Natural killer cell treated with Interleukin-12 subunit alpha and Interleukin-12 subunit beta and Interleukin-15 and Interleukin-18, amount 100 ng/mL, for 72 hours (primary cell): ENCODE data around the gene ELAVL2. TPM values are rescaled to one million over a fixed set of nuclear protein-coding genes. Genes with fewer than 3 reads are reported as not detected.

ENCODE experiments used
- ATAC-seq, 2 donors: fragments of 150-1000 bp; cut with Tn5 transposase in 1 of 2; sonication (Bioruptor Pico), chemical (Tn5 transposase) in 1 of 2; 2 replicates each; pipeline ENCODE4 v1.10.0; 2021
- DNase-seq: peaks from one replicate; pipeline ENCODE4 v3.0.0; 2022; ENCODE audit warnings: low spot score
- H3K27ac Mint-ChIP-seq, 2 donors: 1 replicate in 1 of 2; 2 replicates in 1 of 2; pipeline ENCODE4 v1.8.0; 2022; ENCODE audit warnings: mixed read lengths in 2 of 2, mild to moderate bottlenecking in 1 of 2, moderate library complexity in 1 of 2
- H3K27me3 Mint-ChIP-seq, 2 donors: 1 replicate in 1 of 2; 2 replicates in 1 of 2; pipeline ENCODE4 v1.8.0; 2022; ENCODE audit warnings: mixed read lengths in 2 of 2
- H3K36me3 Mint-ChIP-seq: one replicate; pipeline ENCODE4 v1.8.0; 2022; ENCODE audit warnings: mixed read lengths
- H3K4me1 Mint-ChIP-seq, 2 donors: 1 replicate in 1 of 2; 2 replicates in 1 of 2; pipeline ENCODE4 v1.8.0; 2022; ENCODE audit warnings: low read depth in 2 of 2, mixed read lengths in 2 of 2, mild to moderate bottlenecking in 1 of 2
- H3K4me3 Mint-ChIP-seq: one replicate; pipeline ENCODE4 v1.8.0; 2022; ENCODE audit warnings: mixed read lengths
- H3K9me3 Mint-ChIP-seq: 2 replicates; pipeline ENCODE4 v1.8.0; 2022; ENCODE audit warnings: mixed read lengths
- total RNA-seq, 2 donors: library from RNA; stranded (reverse); gene quantifications; one replicate each; pipeline ENCODE4 v1.2.3, GENCODE V29; 2022

The ELAVL2 gene
- total RNA-seq, 2 donors from 2014 or later: not detected

DNA sequence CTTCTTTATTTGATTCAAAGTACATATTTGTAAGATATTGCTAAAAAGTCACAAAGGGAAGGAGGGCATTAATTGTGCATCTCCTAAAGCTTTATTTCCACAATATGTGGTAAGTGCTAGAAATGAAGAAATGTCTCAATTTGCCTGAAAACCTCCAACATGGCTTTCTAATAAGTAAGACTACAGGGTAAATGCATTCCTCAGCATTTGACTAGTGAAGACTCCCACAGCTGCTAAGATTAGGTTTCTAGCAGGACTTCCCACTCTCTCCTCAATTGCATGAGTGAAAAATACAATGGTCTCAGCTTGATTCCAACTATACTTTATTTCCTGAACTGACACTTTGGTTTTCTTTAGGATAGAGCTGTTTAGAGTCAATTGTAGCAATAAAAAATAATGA, 162.1 kb downstream of the ELAVL2 start:
- H3K27ac Mint-ChIP-seq: no peak overlapping the region
- H3K9me3 Mint-ChIP-seq: peaks cover 31% of the 10 kb centered on the region
- no peak overlapping the region for H3K4me3 Mint-ChIP-seq
- H3K27me3 Mint-ChIP-seq: no peaks in the 10 kb centered on the region
- peaks cover 8% of the 10 kb centered on the region for H3K36me3 Mint-ChIP-seq
- ATAC-seq: no peak
- no peak for DNase-seq
- H3K4me1 Mint-ChIP-seq: no peaks in the 10 kb centered on the region

GRCh38 chr9:23663536-23663935, 162.5 kb downstream of the ELAVL2 start:
- DNase-seq (no peak), ATAC-seq (no peak)
- H3K36me3 Mint-ChIP-seq: peaks cover 8% of the 10 kb centered on the region
- H3K27ac Mint-ChIP-seq: no peak overlapping the region
- peaks cover 28% of the 10 kb centered on the region for H3K9me3 Mint-ChIP-seq
- no peak overlapping the region for H3K4me3 Mint-ChIP-seq
- H3K27me3 Mint-ChIP-seq: no peaks in the 10 kb centered on the region
- no peaks in the 10 kb centered on the region for H3K4me1 Mint-ChIP-seq

- no peaks in the 10 kb centered on the region for H3K4me1 Mint-ChIP-seq
- peaks cover 24% of the 10 kb centered on the region for H3K9me3 Mint-ChIP-seq
- no peaks in the 10 kb centered on the region for H3K27me3 Mint-ChIP-seq
- ATAC-seq: no peak
- DNase-seq: no peak
- no peak overlapping the region for H3K4me3 Mint-ChIP-seq
- peaks cover 8% of the 10 kb centered on the region for H3K36me3 Mint-ChIP-seq
- no peak overlapping the region for H3K27ac Mint-ChIP-seq
These were observed 162.9 kb downstream of the ELAVL2 start for GRCh38 chr9:23663125-23663524.

- H3K27me3 Mint-ChIP-seq: no peaks in the 10 kb centered on the region
- no peak overlapping the region for H3K4me3 Mint-ChIP-seq
- DNase-seq (no peak), ATAC-seq (no peak)
- no peak overlapping the region for H3K27ac Mint-ChIP-seq
- peaks cover 16% of the 10 kb centered on the region for H3K9me3 Mint-ChIP-seq
- peaks cover under 1% of the 10 kb centered on the region for H3K36me3 Mint-ChIP-seq
- no peaks in the 10 kb centered on the region for H3K4me1 Mint-ChIP-seq
These were observed 163.7 kb downstream of the ELAVL2 start for GRCh38 chr9:23662320-23662719.

- H3K27ac Mint-ChIP-seq: no peak overlapping the region
- peaks cover 22% of the 10 kb centered on the region for H3K9me3 Mint-ChIP-seq
- no peaks in the 10 kb centered on the region for H3K27me3 Mint-ChIP-seq
- H3K36me3 Mint-ChIP-seq: peaks cover 5% of the 10 kb centered on the region
- no peak overlapping the region for H3K4me3 Mint-ChIP-seq
- no peak for ATAC-seq
- H3K4me1 Mint-ChIP-seq: no peaks in the 10 kb centered on the region
- no peak for DNase-seq
These were observed 166.6 kb downstream of the ELAVL2 start for GRCh38 chr9:23659346-23660006.

GRCh38 chr9:23658376-23659258, 167.4 kb downstream of the ELAVL2 start:
- Mint-ChIP-seq H3K27ac (no peak overlapping the region), H3K27me3 (no peaks in the 10 kb centered on the region), H3K4me3 (no peak overlapping the region), H3K9me3 (peaks cover 27% of the 10 kb centered on the region), H3K4me1 (no peaks in the 10 kb centered on the region), H3K36me3 (peaks cover 5% of the 10 kb centered on the region)
- ATAC-seq: no peak
- no peak for DNase-seq

DNA sequence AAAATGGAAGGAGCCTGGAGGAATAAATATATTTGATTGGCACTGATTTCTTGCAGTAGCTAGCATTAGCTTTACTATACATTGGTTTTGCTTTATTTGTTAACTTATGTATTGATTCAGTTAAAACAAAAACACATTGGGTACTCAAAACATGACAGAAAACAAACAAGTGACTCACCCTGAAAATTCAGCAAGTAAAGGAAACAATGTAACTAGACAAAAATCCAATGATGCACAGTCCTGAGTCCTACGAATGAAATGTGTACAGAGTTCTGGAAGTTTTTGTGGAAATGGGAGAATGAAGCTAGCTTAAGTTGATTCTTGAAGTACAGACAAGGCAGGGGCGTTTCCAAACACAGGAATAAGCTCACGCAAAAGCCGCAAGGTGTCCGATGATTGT, 175.0 kb downstream of the ELAVL2 start:
- H3K4me3 Mint-ChIP-seq: no peak overlapping the region
- no peaks in the 10 kb centered on the region for H3K4me1 Mint-ChIP-seq
- no peak overlapping the region for H3K27ac Mint-ChIP-seq
- H3K9me3 Mint-ChIP-seq: peaks cover 13% of the 10 kb centered on the region
- ATAC-seq (no peak), DNase-seq (no peak)
- no peaks in the 10 kb centered on the region for H3K27me3 Mint-ChIP-seq
- no peaks in the 10 kb centered on the region for H3K36me3 Mint-ChIP-seq

DNA sequence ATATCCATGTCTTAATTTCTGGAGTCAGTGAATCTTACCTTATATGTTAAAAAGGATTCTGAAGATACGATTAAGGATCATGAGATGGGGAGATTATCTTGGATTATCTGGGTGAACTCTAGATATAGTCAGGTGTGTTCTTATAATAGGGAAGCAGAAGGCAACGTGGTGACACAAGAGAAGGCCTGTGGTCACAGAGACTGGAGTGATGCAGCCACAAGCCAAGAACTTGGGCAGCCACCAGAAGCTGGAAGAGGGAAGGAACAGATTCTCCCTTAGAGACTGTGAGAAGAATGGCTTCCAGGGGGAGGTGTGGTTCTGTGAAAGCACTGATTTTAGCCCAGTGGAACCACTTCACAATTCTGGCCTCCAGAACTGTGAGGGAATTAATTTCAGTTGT, 177.4 kb downstream of the ELAVL2 start:
- peaks cover 6% of the 10 kb centered on the region for H3K9me3 Mint-ChIP-seq
- ATAC-seq: no peak
- DNase-seq: no peak
- H3K4me3 Mint-ChIP-seq: no peak overlapping the region
- H3K27ac Mint-ChIP-seq: no peak overlapping the region
- no peaks in the 10 kb centered on the region for H3K4me1 Mint-ChIP-seq
- no peaks in the 10 kb centered on the region for H3K27me3 Mint-ChIP-seq
- no peaks in the 10 kb centered on the region for H3K36me3 Mint-ChIP-seq

DNA sequence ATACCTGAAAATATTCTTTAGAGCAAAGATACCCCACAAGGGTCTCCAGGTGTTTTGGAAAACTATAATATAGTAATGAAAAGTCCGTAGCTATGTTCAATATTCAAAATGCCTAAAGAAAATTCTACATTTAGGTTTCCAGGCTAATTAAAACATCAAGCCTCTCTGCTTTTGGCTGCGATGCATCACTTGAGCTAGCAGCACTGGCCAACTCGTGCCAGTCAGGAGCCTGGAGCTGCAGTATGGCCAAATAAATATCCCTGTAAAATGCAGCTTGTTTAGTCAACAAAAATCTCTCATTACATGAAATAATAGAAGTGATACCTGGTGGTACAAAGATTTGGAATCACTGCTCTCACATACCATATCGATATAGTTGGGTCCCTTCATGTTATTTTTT, 181.1 kb downstream of the ELAVL2 start:
- ATAC-seq (no peak), DNase-seq (no peak)
- H3K27ac Mint-ChIP-seq: no peak overlapping the region
- no peaks in the 10 kb centered on the region for H3K36me3 Mint-ChIP-seq
- no peak overlapping the region for H3K4me3 Mint-ChIP-seq
- H3K9me3 Mint-ChIP-seq: peaks cover 6% of the 10 kb centered on the region
- H3K27me3 Mint-ChIP-seq: no peaks in the 10 kb centered on the region
- no peaks in the 10 kb centered on the region for H3K4me1 Mint-ChIP-seq

DNA sequence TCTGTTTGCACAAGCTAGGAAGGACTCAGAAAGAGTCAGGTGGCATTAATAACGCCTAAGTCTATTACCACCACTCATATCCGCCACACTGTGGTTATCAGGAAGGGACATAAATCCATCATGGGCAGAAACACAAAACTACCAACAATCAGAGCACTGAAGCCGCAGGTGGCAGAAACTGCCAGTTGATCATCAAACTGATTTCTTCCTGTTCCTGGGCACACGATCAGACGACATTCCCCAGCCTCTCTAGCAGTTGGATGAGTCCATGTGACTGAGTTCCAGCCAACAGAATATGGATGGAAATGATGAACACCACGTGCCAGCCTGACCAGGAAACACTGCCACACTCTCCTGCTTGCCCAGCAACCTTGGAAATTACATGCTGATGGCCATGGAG, 181.7 kb downstream of the ELAVL2 start:
- no peak for ATAC-seq
- Mint-ChIP-seq H3K27ac (no peak overlapping the region), H3K36me3 (no peaks in the 10 kb centered on the region), H3K4me3 (no peak overlapping the region), H3K4me1 (no peaks in the 10 kb centered on the region), H3K9me3 (peaks cover 12% of the 10 kb centered on the region), H3K27me3 (no peaks in the 10 kb centered on the region)
- DNase-seq: no peak

DNA sequence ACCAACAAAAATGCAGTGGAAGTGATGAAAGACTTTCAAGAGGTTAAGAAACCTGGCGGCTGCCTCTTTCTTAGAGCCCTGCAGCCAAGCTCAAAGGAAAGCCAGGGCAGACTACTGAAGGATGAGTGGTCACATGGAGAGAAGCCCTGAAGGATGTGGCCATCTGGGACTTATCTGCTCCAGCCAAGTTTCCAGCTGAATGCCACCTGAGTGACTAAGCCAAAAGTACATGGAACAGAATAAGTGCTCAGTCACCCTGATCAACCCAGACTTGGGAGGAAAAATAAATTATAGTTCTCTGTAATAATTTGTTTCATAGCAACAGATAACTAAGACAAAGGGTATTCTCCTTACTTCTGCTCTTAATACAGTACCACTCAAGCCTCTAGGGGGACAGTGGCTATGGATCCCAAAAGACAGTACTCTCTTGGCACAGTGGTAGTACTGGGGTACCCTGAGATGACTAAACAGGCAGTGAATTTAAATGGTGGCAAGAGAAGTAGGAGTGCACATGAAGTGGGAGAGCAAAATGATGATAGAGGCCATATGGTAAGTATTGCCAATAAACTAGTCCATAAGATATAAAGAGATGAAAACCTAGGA, 182.3 kb downstream of the ELAVL2 start:
- no peak for DNase-seq

More for the DNA sequence above, 182.3 kb downstream of the ELAVL2 start:
- no peak overlapping the region for H3K27ac Mint-ChIP-seq
- peaks cover 12% of the 10 kb centered on the region for H3K9me3 Mint-ChIP-seq
- no peaks in the 10 kb centered on the region for H3K27me3 Mint-ChIP-seq
- no peaks in the 10 kb centered on the region for H3K36me3 Mint-ChIP-seq
- H3K4me1 Mint-ChIP-seq: no peaks in the 10 kb centered on the region
- ATAC-seq: no peak
- no peak overlapping the region for H3K4me3 Mint-ChIP-seq
